Bronchial epithelial cell (primary cell): ENCODE data around the gene PPP1R3G. TPM values are rescaled to one million over a fixed set of nuclear protein-coding genes. Genes with fewer than 3 reads are reported as not detected.
A peak's percentile ranks its signal among the peaks of the same experiment; 100 is the strongest.

ENCODE experiments used
- DNase-seq: peaks from one replicate; pipeline ENCODE4 v3.0.0-alpha.2; 2010; ENCODE audit warnings: low read depth
- FAIRE-seq: peaks from 2 replicates; lab custom pipeline; 2011; peaks lifted over from hg19 to GRCh38; lab: Jason Lieb, UNC
- H3K27me3 ChIP-seq: 2 replicates; pipeline ENCODE4 v1.5.1; 2011; ENCODE audit warnings: low read length; ENCODE audit not compliant: control insufficient read depth, insufficient read depth
- H3K36me3 ChIP-seq: 2 replicates; pipeline ENCODE4 v1.5.1; 2011; ENCODE audit warnings: low read length; ENCODE audit not compliant: control insufficient read depth, insufficient read depth
- H3K4me3 ChIP-seq: 2 replicates; pipeline ENCODE4 v1.5.1; 2011; ENCODE audit warnings: mild to moderate bottlenecking, low read depth, low read length, control low read depth
- total RNA-seq: library from RNA; depleted of rRNA; stranded (reverse); fragments of >200 nt; gene quantifications from 2 replicates; pipeline ENCODE4 v1.2.1, GENCODE V29; 2014
- TF ChIP-seq, protein P1 (sequence below): IDR thresholded peaks from 2 replicates; pipeline ENCODE4 v1.5.1; 2011; ENCODE audit warnings: mild to moderate bottlenecking, moderate library complexity, low read length, control low read depth, inconsistent platforms; ENCODE audit not compliant: insufficient read depth, severe bottlenecking

Gene PPP1R3G
- total RNA-seq, 1 donor from 2014 or later, result 1.8 TPM

DNA sequence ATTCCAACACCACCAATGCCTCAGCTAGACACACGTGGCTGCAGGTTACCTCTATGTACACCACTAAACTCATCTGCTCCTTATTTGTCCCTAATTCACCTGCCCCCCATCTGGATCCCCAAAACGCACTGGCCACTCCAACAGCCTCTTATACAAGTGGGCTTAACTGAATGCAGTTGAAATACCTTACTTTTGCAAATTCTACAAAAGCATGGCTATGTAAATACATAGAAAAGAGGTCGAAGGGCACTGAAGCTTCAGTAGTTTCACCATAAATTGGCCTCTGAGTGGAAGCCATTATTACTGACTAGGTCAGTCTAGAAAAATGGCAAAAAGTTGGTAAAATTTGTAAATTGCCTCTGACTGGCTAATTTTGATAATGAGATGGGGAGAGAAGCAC is 11.1 kb upstream of the PPP1R3G start:
- no peaks in the 10 kb centered on the region for H3K27me3 ChIP-seq
- TF ChIP-seq, protein P1, sequence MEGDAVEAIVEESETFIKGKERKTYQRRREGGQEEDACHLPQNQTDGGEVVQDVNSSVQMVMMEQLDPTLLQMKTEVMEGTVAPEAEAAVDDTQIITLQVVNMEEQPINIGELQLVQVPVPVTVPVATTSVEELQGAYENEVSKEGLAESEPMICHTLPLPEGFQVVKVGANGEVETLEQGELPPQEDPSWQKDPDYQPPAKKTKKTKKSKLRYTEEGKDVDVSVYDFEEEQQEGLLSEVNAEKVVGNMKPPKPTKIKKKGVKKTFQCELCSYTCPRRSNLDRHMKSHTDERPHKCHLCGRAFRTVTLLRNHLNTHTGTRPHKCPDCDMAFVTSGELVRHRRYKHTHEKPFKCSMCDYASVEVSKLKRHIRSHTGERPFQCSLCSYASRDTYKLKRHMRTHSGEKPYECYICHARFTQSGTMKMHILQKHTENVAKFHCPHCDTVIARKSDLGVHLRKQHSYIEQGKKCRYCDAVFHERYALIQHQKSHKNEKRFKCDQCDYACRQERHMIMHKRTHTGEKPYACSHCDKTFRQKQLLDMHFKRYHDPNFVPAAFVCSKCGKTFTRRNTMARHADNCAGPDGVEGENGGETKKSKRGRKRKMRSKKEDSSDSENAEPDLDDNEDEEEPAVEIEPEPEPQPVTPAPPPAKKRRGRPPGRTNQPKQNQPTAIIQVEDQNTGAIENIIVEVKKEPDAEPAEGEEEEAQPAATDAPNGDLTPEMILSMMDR, result no peak
- H3K4me3 ChIP-seq, result no peak overlapping the region
- H3K36me3 ChIP-seq, result no peaks in the 10 kb centered on the region
- no peak for FAIRE-seq
- DNase-seq, result no peak

- Histone ChIP-seq H3K36me3 (no peaks in the 10 kb centered on the region), H3K27me3 (no peaks in the 10 kb centered on the region), H3K4me3 (no peak overlapping the region)
- TF ChIP-seq, protein P1, result no peak
- FAIRE-seq (no peak), DNase-seq (no peak)
Observed at GRCh38 chr6:5076931-5077330, 8.2 kb upstream of the PPP1R3G start.

GRCh38 chr6:5078121-5078669 is 6.9 kb upstream of the PPP1R3G start:
- TF ChIP-seq, protein P1, result peak; percentile 33
- H3K4me3 ChIP-seq, result no peak overlapping the region
- FAIRE-seq (no peak), DNase-seq (peak; percentile 43)
- H3K36me3 ChIP-seq, result no peaks in the 10 kb centered on the region
- H3K27me3 ChIP-seq, result no peaks in the 10 kb centered on the region

- FAIRE-seq, result no peak
- Histone ChIP-seq H3K36me3 (no peaks in the 10 kb centered on the region), H3K27me3 (no peaks in the 10 kb centered on the region), H3K4me3 (no peak overlapping the region)
- TF ChIP-seq, protein P1, result no peak
- DNase-seq, result no peak
Observed at GRCh38 chr6:5079692-5080091, 5.4 kb upstream of the PPP1R3G start.

DNA sequence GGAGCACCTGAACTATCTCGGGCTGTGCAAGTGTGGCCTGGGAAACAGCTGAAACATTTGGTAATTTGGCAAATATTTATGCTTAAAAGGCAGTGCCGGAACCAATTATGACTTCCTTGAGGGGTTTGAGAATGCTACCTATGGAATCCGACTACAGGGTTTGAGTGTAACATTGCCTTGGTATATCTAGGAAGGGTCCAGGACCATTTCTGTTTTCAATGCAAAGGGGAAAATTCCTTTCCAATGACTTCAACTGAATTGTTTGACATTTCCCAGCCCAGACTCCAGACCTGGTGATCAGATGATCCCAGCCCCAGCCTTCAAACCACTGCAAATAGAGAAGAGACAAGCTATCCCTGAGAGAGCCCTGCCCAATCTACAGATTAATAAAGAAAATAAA is 4.6 kb upstream of the PPP1R3G start:
- FAIRE-seq (no peak), DNase-seq (no peak)
- TF ChIP-seq, protein P1, result no peak
- no peaks in the 10 kb centered on the region for H3K36me3 ChIP-seq
- no peaks in the 10 kb centered on the region for H3K27me3 ChIP-seq
- no peak overlapping the region for H3K4me3 ChIP-seq

DNA sequence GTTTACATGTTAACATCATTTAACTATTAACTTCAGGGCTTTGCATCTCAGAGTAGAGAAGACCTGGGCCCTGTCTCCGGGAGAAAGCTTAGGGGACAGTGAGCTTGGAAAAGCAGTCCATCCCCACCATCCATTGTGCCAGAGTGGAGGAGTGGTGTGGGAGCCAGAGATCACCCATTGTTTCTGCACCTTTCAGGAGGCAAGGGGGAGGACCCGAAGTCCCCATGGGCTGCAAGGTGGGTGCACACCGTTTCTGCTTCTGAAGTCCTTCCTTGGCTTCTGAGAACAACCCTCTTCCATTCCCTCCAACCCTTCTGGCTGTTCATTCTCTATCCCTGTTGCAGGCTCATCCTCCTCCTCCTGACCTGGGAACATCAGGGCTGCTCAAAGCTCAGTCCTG is 4.0 kb upstream of the PPP1R3G start:
- H3K27me3 ChIP-seq, result peaks cover 1% of the 10 kb centered on the region
- FAIRE-seq, result no peak
- H3K4me3 ChIP-seq, result no peak overlapping the region
- TF ChIP-seq, protein P1, result no peak
- H3K36me3 ChIP-seq, result no peaks in the 10 kb centered on the region
- DNase-seq, result no peak
